ENCODE results near the gene RAX2.

RAX2 gene

GRCh38 chr19:3800996-3801395, 29.0 kb upstream of the RAX2 start:
- DNase-seq = no peak

- DNase-seq = no peak
These were observed 26.1 kb upstream of the RAX2 start for GRCh38 chr19:3798137-3798536.

- DNase-seq = no peak
These were observed 24.3 kb upstream of the RAX2 start for GRCh38 chr19:3796358-3796757.

- DNase-seq = no peak
These were observed 21.8 kb upstream of the RAX2 start for GRCh38 chr19:3793799-3794198.

GRCh38 chr19:3792114-3792513, 20.1 kb upstream of the RAX2 start:
- DNase-seq = no peak

- no peak for DNase-seq
These were observed 18.9 kb upstream of the RAX2 start for GRCh38 chr19:3790941-3791340.

DNA sequence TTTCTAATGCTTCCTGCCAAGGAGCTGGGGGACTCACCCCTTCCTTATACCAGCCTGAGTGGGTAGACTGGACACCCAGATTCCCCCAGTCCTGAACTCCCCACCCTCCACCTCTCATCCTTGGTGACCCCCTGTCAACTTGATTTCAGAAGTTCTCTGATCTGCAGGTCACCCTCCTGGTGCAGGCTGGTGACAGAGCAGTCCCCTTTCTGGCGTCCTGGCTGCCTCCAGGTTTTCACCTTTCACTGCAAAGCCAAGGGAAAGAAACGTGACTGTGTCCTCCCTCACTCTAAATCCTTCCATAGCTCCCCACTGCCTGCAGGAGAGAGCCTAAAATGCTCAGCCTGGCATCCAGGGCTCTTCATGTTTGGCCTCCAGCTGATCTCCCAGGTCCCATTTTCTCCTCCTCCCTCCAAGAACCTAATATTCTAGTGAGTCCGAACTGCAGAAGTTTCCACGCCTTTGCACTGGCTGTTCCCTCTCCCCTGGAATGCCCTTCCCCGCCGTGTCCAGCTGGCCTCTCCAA, 18.2 kb upstream of the RAX2 start:
- no peak for DNase-seq

DNA sequence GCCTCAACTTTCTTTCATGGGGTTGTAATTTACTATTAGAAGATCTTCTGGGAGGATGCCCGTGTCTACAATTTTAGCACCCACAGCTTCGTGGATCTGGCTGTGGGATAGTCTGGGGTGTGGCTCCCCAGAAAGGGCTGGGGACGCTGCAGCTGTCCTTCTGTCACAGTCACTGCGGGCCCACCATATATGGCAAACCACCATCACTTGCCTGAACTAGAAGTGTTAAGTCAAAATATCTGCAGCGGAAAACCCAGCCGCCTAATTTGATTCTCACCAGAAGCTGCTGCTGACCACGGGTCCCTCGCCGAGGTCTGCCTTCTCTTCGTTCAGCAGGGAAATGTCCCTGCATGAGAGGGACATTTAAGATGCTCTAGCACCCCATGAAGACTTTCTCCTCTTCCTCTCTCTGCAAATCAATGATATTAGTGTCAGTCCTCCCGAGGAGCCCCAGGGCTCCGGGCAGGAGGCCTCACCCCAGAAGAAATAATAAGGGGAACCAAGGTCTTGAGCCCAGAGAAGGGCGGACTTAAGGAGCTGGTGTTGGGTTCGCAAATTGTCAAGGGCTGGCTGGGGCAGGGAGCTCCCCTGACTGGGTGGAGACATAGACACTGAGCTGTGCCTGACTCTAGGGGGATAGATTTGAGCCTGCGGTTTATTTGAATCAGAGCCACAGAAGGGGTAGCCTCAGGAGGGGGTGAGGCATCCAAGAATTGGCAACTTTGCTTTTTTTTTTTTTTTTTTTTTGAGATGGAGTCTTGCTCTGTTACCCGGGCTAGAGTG, 17.2 kb upstream of the RAX2 start:
- no peak for DNase-seq

DNA sequence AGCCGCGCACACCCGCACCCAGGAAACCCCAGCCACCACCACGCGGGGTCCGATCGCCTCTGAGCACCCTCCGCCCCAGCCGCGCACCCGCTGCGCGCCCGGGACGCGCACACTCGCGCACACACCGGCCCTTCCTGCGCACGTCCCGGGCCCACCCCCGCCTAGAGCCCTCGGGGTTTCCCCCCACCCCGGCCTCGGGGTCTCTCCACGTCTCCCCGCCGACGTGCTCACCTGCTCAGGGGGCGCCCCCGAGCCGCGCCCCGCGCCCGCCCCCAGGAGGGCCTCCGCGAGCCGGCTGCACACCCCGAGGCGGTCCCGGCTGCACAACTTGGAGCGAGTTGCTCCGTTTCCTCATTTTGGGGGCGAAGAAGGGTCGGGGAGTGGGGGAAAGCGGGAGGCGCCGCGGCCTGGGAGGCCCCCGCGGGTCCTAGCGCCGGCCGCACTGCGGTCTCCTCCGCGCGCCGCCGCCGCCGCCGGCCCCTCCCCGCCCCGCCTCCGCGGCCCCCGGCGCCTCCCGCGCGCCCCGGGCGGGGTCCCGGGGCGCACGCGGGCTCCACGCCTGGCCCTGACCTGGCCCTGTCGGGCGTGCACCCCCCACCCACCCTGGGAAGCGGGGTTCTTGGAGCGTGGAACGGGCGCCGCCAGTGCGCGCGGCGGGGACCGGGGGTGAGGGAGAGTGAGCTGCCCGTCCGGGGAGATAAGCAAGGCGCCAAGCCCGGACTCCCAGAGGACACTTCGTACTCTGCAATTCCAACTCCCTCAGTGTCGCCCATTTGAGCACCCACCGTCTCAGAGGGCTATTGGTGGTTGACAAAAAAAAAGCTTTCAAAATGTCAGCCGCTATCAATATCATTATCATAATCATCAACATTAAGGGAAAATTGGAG, 14.2 kb upstream of the RAX2 start, which contains the start of gene MATK:
MATK (minus strand) TSS at position 444 of the 887 bp plus-strand sequence. CDS start 1,246 bp downstream, outside the sequence.
- DNase-seq = peak; percentile 32

GRCh38 chr19:3785451-3785937, 13.5 kb upstream of the RAX2 start:
- no peak for DNase-seq

DNA sequence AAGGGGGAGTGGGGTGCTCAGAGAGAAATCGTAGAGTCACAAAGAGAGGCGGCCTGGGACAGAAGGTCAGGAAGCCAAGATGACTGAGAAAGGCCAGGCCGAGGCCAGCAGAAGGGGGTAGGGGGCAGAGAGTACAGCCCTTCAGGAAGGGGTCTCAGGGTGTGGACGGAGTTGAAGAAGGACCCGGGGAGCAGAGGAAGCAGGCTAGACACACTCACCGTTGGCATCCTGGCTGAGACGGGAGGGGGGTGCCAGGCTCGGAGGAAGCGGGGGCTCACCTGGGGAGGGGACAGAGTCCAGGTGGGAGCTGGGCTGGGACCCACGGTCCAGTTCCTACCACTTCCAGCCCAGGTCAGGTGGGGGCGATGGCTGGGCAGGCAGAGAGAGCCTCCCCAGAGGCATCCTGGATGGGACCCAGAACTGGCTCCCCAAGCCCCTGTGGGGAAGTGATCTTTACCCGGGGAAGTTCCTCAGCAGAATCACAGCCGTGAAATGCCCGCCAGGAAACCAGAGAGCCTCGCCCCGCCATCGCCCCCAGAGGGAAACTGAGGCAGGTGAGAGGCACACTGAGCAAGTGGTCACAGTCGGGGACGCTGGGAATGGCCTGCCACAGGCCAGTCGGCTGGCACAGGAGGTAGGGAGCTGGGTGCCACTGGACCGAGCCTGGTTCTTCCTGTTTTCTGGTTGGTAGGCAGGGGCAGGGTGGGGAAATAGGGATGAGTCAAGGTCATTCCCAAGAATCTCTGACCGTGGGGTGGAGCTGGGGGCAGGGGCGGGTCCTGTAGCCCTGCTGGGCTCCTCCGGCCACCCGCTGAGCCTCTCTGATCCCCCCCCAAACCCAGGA, 12.8 kb upstream of the RAX2 start:
- no peak for DNase-seq

- no peak for DNase-seq
These were observed 11.9 kb upstream of the RAX2 start for GRCh38 chr19:3783660-3784584.

DNA sequence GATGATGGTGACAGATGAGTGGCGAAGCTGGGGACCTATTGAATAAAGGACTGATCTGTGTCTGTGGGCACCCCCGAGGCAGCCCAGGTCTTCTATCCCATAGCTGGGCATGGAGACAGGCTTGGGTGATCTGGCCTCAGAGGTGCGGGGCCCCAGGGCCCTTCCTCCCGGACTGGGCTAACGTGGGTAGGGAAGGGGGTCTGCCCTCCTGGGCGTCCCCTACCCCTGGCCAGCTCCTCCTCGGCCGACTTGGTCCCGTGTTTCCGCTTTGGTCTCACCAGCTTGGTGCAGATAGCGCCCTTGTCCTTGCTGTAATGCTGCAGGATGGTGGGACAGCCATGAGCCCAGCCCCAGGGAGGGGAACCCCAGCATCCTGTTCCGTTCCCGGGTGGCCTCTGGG, 10.9 kb upstream of the RAX2 start:
- DNase-seq = no peak

GRCh38 chr19:3782330-3782729, 10.3 kb upstream of the RAX2 start:
- DNase-seq = no peak

- no peak for DNase-seq
These were observed 9.6 kb upstream of the RAX2 start for GRCh38 chr19:3781603-3782002.

- DNase-seq = no peak
These were observed 8.8 kb upstream of the RAX2 start for GRCh38 chr19:3780786-3781304.

GRCh38 chr19:3778899-3779723, 7.1 kb upstream of the RAX2 start:
- DNase-seq = no peak

- no peak for DNase-seq
These were observed 6.3 kb upstream of the RAX2 start for GRCh38 chr19:3778104-3778867.

- DNase-seq = no peak
These were observed 4.5 kb upstream of the RAX2 start for GRCh38 chr19:3776479-3777040.

Measured in NCI-H2171 (cell line).